Naive thymus-derived CD8-positive, alpha-beta T cell (primary cell): ENCODE data around the gene DEUP1. TPM values are rescaled to one million over a fixed set of nuclear protein-coding genes. Genes with fewer than 3 reads are reported as not detected.
"Not testable (repeated sequence)": the region's sequence is repeated elsewhere in the genome, so short reads cannot be mapped to it uniquely, and the experiment has no call there.

Experiments used
- ATAC-seq, 2 donors: fragments of 150-1000 bp; cut with Tn5 transposase in 1 of 2; sonication (Bioruptor Pico), chemical (Tn5 transposase) in 1 of 2; 1 replicate in 1 of 2; 2 replicates in 1 of 2; pipeline ENCODE4 v1.10.0; 2021; ENCODE audit warnings: mild to moderate bottlenecking in 2 of 2, moderate library complexity in 2 of 2
- POLR2A ChIA-PET: fragments of 350-600 bp; sonication (Branson Sonifier 250); formaldehyde crosslinking; loops from one replicate; lab custom pipeline; 2021; ENCODE audit warnings: antibody characterized with exemption; lab: Charles Lee
- DNase-seq, 10 donors: peaks; one replicate each; pipeline versions ENCODE4 v3.0.0 to v3.0.0-alpha.2; 2020 to 2022
- H3K27ac Mint-ChIP-seq, 10 donors: one replicate each; pipeline ENCODE4 v1.8.0; 2020 to 2022; ENCODE audit warnings: mild to moderate bottlenecking in 10 of 10, mixed read lengths in 10 of 10, moderate library complexity in 4 of 10, inconsistent platforms in 1 of 10
- H3K27me3 Mint-ChIP-seq, 5 donors: one replicate each; pipeline ENCODE4 v1.8.0; 2021 to 2022; ENCODE audit warnings: mixed read lengths in 5 of 5
- H3K36me3 Mint-ChIP-seq, 3 donors: one replicate each; pipeline ENCODE4 v1.8.0; 2020 to 2022; ENCODE audit warnings: mixed read lengths in 3 of 3, mild to moderate bottlenecking in 2 of 3, inconsistent platforms in 1 of 3
- H3K4me1 Mint-ChIP-seq, 4 donors: one replicate each; pipeline ENCODE4 v1.8.0; 2021 to 2022; ENCODE audit warnings: mixed read lengths in 4 of 4
- H3K4me3 Mint-ChIP-seq, 10 donors: one replicate each; pipeline ENCODE4 v1.8.0; 2020 to 2022; ENCODE audit warnings: mild to moderate bottlenecking in 10 of 10, mixed read lengths in 10 of 10, moderate library complexity in 6 of 10, inconsistent platforms in 1 of 10
- H3K9me3 Mint-ChIP-seq, 9 donors: one replicate each; pipeline ENCODE4 v1.8.0; 2020 to 2022; ENCODE audit warnings: mixed read lengths in 9 of 9, mild to moderate bottlenecking in 3 of 9, inconsistent platforms in 1 of 9, moderate library complexity in 1 of 9
- polyA plus RNA-seq, 3 donors: library from polyadenylated mRNA; unstranded; fragments of 300-500 nt; fragmentation: Illumina TruSeq; gene quantifications; one replicate each; pipeline ENCODE4 v1.2.3, GENCODE V29; 2021
- total RNA-seq, 8 experiments: library from RNA in 2 of 8; stranded (reverse) in 2 of 8; gene quantifications; one replicate each; pipeline ENCODE4 v1.2.3 and lab custom pipeline; 2021 to 2026

The DEUP1 gene
- total RNA-seq, result not detected
- not detected for polyA plus RNA-seq
- 0 reads per million in 6 experiments for total RNA-seq (lab: John Stamatoyannopoulos, UW)

GRCh38 chr11:93330446-93330984, at the start of gene DEUP1:
Gene DEUP1, plus strand, starts transcription at chr11:93330742. Its CDS starts 1,518 bp downstream, at chr11:93332260.
- H3K4me1 Mint-ChIP-seq, result peaks cover 2 to 7% (median 6%) of the 10 kb centered on the region in 4 donors
- POLR2A ChIA-PET, result no interaction called here
- peaks cover 0 to 13% (median 0%) of the 10 kb centered on the region in 3 donors for H3K36me3 Mint-ChIP-seq
- ATAC-seq, result no peak
- H3K4me3 Mint-ChIP-seq, result peak within 1 kb of the TSS in 7 of 10 donors; percentile 23 to 68 (median 48)
- DNase-seq, result no peak
- H3K9me3 Mint-ChIP-seq, result peaks cover 0 to 2% (median 0%) of the 10 kb centered on the region in 9 donors
- H3K27ac Mint-ChIP-seq, result peak within 1 kb of the TSS in 1 of 10 donors; percentile 46
- peaks cover 34 to 66% (median 40%) of the 10 kb centered on the region in 5 donors for H3K27me3 Mint-ChIP-seq

GRCh38 chr11:93285430-93285829, 45.1 kb upstream of the DEUP1 start:
- POLR2A ChIA-PET, result no interaction called here
- no peak overlapping the region for H3K4me3 Mint-ChIP-seq
- H3K36me3 Mint-ChIP-seq, result no peaks in the 10 kb centered on the region
- no peaks in the 10 kb centered on the region for H3K4me1 Mint-ChIP-seq
- H3K27ac Mint-ChIP-seq, result no peak overlapping the region
- DNase-seq (no peak), ATAC-seq (no peak)
- H3K27me3 Mint-ChIP-seq, result peaks cover 8 to 27% (median 11%) of the 10 kb centered on the region in 5 donors
- H3K9me3 Mint-ChIP-seq, result peaks cover 0 to 7% (median 0%) of the 10 kb centered on the region in 9 donors

GRCh38 chr11:93287434-93287833, 43.1 kb upstream of the DEUP1 start:
- DNase-seq, result no peak
- H3K4me3 Mint-ChIP-seq, result no peak overlapping the region
- H3K9me3 Mint-ChIP-seq, result peaks cover 0 to 7% (median 0%) of the 10 kb centered on the region in 9 donors
- no peak for ATAC-seq
- H3K27me3 Mint-ChIP-seq, result peaks cover 13 to 39% (median 16%) of the 10 kb centered on the region in 5 donors
- H3K4me1 Mint-ChIP-seq, result no peaks in the 10 kb centered on the region
- POLR2A ChIA-PET, result no interaction called here
- H3K27ac Mint-ChIP-seq, result no peak overlapping the region
- no peaks in the 10 kb centered on the region for H3K36me3 Mint-ChIP-seq

GRCh38 chr11:93288079-93288478, 42.5 kb upstream of the DEUP1 start:
- no peak for DNase-seq
- Mint-ChIP-seq H3K27ac (no peak overlapping the region), H3K36me3 (no peaks in the 10 kb centered on the region), H3K27me3 (peaks cover 14 to 39% (median 16%) of the 10 kb centered on the region in 5 donors), H3K4me3 (no peak overlapping the region), H3K9me3 (peaks cover 0 to 7% (median 0%) of the 10 kb centered on the region in 9 donors), H3K4me1 (no peaks in the 10 kb centered on the region)
- ATAC-seq, result no peak
- POLR2A ChIA-PET, result no interaction called here

GRCh38 chr11:93288767-93289166, 41.8 kb upstream of the DEUP1 start:
- Mint-ChIP-seq H3K9me3 (peaks cover 0 to 7% (median 0%) of the 10 kb centered on the region in 9 donors), H3K27me3 (peaks cover 14 to 39% (median 16%) of the 10 kb centered on the region in 5 donors), H3K36me3 (no peaks in the 10 kb centered on the region), H3K27ac (no peak overlapping the region), H3K4me1 (no peaks in the 10 kb centered on the region), H3K4me3 (no peak overlapping the region)
- DNase-seq, result no peak
- ATAC-seq, result no peak
- POLR2A ChIA-PET, result no interaction called here

GRCh38 chr11:93289782-93290463, 40.6 kb upstream of the DEUP1 start:
- no peak overlapping the region for H3K27ac Mint-ChIP-seq
- no peak for DNase-seq
- no peaks in the 10 kb centered on the region for H3K4me1 Mint-ChIP-seq
- H3K9me3 Mint-ChIP-seq, result peaks cover 0 to 7% (median 0%) of the 10 kb centered on the region in 9 donors
- peaks cover 14 to 39% (median 17%) of the 10 kb centered on the region in 5 donors for H3K27me3 Mint-ChIP-seq
- no peak overlapping the region for H3K4me3 Mint-ChIP-seq
- no peaks in the 10 kb centered on the region for H3K36me3 Mint-ChIP-seq
- POLR2A ChIA-PET, result no interaction called here
- ATAC-seq, result no peak

- DNase-seq (no peak), ATAC-seq (no peak)
- H3K36me3 Mint-ChIP-seq, result no peaks in the 10 kb centered on the region
- peak overlapping the region in 1 of 10 donors; percentile 85 for H3K27ac Mint-ChIP-seq
- POLR2A ChIA-PET, result no interaction called here
- H3K27me3 Mint-ChIP-seq, result peaks cover 14 to 39% (median 17%) of the 10 kb centered on the region in 5 donors
- no peaks in the 10 kb centered on the region for H3K4me1 Mint-ChIP-seq
- no peak overlapping the region for H3K4me3 Mint-ChIP-seq
- peaks cover 0 to 7% (median 0%) of the 10 kb centered on the region in 9 donors for H3K9me3 Mint-ChIP-seq
Observed at GRCh38 chr11:93291110-93291509, 39.4 kb upstream of the DEUP1 start.

GRCh38 chr11:93291898-93292297, 38.6 kb upstream of the DEUP1 start:
- POLR2A ChIA-PET, result no interaction called here
- Mint-ChIP-seq H3K27ac (no peak overlapping the region), H3K27me3 (peaks cover 13 to 35% (median 17%) of the 10 kb centered on the region in 5 donors), H3K36me3 (no peaks in the 10 kb centered on the region), H3K4me3 (no peak overlapping the region), H3K9me3 (peaks cover 0 to 5% (median 0%) of the 10 kb centered on the region in 9 donors), H3K4me1 (no peaks in the 10 kb centered on the region)
- ATAC-seq (no peak), DNase-seq (no peak)

- Mint-ChIP-seq H3K4me1 (no peaks in the 10 kb centered on the region), H3K27me3 (peaks cover 7 to 30% (median 15%) of the 10 kb centered on the region in 5 donors), H3K4me3 (no peak overlapping the region), H3K27ac (no peak overlapping the region), H3K9me3 (no peaks in the 10 kb centered on the region), H3K36me3 (no peaks in the 10 kb centered on the region)
- POLR2A ChIA-PET, result no interaction called here
- DNase-seq (no peak), ATAC-seq (no peak)
Observed at GRCh38 chr11:93295921-93296575, 34.5 kb upstream of the DEUP1 start.

GRCh38 chr11:93303689-93304088, 26.9 kb upstream of the DEUP1 start:
- Mint-ChIP-seq H3K36me3 (no peaks in the 10 kb centered on the region), H3K27me3 (peaks cover 4 to 28% (median 9%) of the 10 kb centered on the region in 5 donors), H3K27ac (no peak overlapping the region), H3K4me3 (no peak overlapping the region), H3K9me3 (peaks cover 0 to 9% (median 5%) of the 10 kb centered on the region in 9 donors), H3K4me1 (no peaks in the 10 kb centered on the region)
- POLR2A ChIA-PET, result no interaction called here
- ATAC-seq, result no peak
- DNase-seq, result no peak

- DNase-seq, H3K27ac Mint-ChIP-seq, POLR2A ChIA-PET, H3K4me3 Mint-ChIP-seq, H3K4me1 Mint-ChIP-seq, ATAC-seq: not testable (repeated sequence)
- Mint-ChIP-seq H3K27me3 (peaks cover 0 to 15% (median 5%) of the 10 kb centered on the region in 5 donors), H3K36me3 (peaks cover 0 to 30% (median 5%) of the 10 kb centered on the region in 3 donors), H3K9me3 (peaks cover 19 to 73% (median 44%) of the 10 kb centered on the region in 9 donors)
Observed at GRCh38 chr11:93314399-93314798, 16.1 kb upstream of the DEUP1 start.

GRCh38 chr11:93319224-93319839, 11.2 kb upstream of the DEUP1 start:
- H3K27ac Mint-ChIP-seq, result no peak overlapping the region
- no peak for ATAC-seq
- POLR2A ChIA-PET, result no interaction called here
- H3K36me3 Mint-ChIP-seq, result peaks cover 0 to 28% (median 5%) of the 10 kb centered on the region in 3 donors
- no peak for DNase-seq
- no peaks in the 10 kb centered on the region for H3K4me1 Mint-ChIP-seq
- peaks cover 3 to 25% (median 10%) of the 10 kb centered on the region in 5 donors for H3K27me3 Mint-ChIP-seq
- peaks cover 18 to 53% (median 24%) of the 10 kb centered on the region in 9 donors for H3K9me3 Mint-ChIP-seq
- H3K4me3 Mint-ChIP-seq, result no peak overlapping the region
